GM18873 (cell line): ENCODE measurements around the gene NACAD.

ENCODE experiments used
- ATAC-seq: cut with Tn5 transposase; IDR thresholded peaks from one replicate; pipeline ENCODE4 v1.9.1; 2021; ENCODE audit warnings: mild to moderate bottlenecking, moderate library complexity, moderate number of reproducible peaks; ENCODE audit not compliant: unreplicated experiment, low FRiP score

NACAD gene, protein sequence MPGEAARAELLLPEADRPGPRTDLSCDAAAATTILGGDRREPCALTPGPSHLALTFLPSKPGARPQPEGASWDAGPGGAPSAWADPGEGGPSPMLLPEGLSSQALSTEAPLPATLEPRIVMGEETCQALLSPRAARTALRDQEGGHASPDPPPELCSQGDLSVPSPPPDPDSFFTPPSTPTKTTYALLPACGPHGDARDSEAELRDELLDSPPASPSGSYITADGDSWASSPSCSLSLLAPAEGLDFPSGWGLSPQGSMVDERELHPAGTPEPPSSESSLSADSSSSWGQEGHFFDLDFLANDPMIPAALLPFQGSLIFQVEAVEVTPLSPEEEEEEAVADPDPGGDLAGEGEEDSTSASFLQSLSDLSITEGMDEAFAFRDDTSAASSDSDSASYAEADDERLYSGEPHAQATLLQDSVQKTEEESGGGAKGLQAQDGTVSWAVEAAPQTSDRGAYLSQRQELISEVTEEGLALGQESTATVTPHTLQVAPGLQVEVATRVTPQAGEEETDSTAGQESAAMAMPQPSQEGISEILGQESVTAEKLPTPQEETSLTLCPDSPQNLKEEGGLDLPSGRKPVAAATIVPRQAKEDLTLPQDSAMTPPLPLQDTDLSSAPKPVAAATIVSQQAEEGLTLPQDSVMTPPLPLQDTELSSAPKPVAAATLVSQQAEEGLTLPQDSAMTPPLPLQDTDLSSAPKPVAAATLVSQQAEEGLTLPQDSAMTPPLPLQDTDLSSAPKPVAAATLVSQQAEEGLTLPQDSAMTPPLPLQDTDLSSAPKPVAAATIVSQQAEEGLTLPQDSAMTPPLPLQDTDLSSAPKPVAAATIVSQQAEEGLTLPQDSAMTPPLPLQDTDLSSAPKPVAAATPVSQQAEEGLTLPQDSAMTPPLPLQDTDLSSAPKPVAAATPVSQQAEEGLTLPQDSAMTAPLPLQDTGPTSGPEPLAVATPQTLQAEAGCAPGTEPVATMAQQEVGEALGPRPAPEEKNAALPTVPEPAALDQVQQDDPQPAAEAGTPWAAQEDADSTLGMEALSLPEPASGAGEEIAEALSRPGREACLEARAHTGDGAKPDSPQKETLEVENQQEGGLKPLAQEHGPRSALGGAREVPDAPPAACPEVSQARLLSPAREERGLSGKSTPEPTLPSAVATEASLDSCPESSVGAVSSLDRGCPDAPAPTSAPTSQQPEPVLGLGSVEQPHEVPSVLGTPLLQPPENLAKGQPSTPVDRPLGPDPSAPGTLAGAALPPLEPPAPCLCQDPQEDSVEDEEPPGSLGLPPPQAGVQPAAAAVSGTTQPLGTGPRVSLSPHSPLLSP (N-terminal part only)

DNA sequence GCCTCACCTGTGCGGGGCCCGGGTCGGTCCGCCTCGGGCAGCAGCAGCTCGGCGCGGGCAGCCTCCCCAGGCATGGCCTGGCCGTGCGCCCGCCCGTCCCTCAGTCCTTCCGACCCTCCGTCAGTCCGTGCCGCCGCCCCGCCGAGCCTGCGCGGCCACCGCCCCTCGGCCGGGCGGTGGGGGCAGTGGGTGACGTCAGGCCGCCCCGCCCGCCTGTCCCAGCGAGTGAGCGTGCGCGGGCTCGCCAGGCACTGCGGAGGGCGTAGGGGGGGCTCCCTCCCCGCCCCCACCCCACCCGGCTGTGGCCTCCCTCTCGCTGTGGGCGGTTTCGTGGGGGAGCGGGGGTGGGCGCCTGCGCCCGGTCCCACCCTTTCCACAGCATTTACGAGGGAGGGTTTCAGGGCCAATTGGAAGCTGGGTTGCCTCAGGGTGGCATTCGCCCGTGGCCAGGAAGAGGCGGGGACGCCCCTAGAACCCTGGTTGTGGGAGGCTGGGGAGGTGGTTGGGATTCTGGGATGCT lies at the start of gene NACAD:
NACAD (minus strand) TSS at position 149 of the 520 bp plus-strand sequence; CDS start at position 74, 75 bp downstream.
- ATAC-seq: no peak

DNA sequence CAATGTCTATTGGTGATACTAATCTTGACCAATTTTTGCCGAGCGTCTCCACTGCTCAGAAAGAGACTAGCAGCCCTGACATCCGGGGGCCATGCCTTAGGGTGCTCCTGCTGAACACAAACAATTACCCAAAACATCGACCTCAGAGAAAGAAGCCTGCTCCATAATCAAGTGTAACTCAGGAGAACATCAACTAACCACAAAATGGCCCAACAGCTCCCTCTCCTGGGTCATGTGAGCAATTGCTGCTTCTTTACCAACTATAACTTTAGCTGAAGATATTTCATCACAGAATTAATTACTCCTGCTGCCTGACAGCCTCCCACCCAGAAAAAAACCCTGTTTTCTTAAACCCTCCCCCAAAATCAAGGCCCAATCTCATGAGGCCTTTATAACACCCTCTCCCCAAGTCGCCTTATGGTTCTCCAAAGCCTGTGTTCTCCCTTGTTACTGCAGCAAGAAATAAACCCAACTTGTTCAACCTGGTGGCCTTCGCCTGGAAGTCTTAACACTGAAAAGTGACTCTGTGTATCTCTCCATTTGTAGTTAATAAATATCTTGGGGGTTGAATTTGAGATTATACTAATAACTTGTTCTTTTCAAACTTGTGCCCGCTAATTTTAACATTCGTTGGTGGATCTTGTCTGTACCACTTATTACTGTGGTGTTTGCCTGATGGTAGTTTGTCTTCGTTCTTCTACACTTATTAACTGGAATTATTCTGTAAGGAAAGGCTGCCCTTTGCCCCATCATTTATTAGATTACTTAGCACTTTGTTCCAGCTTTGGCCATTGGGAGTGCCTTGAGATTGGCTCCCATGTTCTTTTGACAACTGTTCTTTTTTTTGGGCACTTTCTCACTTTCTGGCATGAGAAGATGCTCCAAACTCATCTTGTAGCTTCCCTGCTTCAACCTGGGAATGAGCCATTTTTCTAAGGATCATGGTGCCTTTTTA lies 47.6 kb upstream of the NACAD start:
- ATAC-seq: no peak

DNA sequence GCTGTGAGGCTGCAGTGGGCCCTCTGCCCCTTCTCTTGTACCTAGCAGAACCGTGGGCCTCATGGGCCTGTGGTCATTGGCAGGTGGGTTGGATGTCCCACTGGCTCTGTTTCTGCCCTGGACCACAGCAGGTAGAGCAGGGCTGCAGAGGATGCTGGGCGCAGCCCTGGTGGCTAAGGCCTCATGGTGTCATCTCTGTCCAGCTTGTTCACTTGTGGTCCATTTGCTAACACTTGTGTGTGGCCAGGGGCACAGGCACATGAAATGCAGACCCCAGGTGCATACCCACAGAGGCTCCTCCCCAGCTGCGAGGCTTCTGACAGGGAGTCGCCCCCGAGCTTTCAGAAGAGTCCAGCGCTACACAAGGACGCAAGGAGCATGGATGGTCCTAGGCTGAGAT lies 45.1 kb upstream of the NACAD start:
- no peak for ATAC-seq

DNA sequence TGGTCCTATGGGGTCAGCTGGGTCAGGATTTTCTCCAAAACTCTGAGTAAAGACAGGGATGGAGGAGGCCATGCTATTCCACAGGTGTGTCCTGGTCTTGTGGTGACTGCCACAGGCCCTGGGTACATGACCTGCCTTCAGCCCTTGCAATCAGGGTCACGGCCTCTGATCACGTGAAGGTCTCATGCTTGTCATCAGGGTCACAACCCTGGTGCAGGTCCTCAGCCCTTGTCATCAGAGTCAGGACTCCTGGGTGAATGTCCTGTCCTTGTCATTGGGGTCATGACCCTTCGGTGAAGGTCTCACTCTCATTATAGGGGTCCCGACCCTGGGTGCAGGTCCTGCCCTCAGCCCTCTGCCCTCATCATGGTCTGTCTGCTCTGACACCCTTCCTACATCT lies 44.6 kb upstream of the NACAD start:
- no peak for ATAC-seq

DNA sequence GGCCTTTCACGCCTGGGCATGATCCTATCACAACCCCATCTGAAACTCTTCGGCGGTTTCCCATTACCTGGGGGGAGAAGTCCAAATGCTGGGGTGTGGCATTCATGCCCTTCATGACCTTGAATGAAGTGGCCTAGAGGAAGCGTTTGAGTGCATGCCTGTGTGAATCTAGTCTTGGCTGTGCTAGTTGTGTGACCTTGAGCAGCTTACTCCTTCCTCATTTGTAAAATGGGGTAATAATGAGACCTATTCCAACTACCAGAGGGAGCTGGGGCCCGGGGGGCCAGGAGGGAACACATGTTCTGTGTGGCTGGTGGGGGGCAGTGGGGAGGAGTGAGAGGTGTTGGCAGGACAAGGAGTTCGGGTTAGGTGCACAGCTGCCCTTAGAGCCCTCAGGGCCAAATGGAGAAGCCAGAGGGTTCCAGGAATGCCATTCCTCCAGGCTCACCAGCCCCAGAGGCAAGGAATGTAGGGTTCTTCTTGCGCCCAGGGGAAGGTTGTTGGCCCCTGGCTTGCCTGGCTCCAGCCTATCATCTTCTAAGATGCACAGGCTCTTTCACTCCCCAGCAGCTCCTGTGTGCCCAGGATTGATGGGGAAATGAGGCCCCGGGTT lies 44.0 kb upstream of the NACAD start:
- no peak for ATAC-seq

DNA sequence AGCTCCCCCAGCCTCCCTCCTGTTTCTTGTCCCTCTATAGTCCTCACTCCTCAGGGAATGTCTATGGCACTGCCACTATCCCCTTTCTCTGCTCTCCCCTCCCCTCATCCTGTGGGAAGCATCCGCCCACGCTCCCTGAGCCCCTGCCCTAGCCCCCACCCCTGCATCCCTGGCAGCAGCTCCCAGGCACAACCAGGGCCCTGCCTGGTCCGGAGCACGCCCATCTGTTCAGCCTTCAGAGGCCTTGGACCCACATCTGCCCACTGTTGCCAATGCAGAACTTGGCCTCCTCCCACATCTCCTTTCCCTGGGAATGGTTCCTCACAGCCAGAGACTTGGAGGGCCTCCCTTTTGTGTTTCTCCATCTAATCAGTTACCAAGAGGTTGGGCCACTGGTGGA lies 43.1 kb upstream of the NACAD start:
- ATAC-seq: no peak

DNA sequence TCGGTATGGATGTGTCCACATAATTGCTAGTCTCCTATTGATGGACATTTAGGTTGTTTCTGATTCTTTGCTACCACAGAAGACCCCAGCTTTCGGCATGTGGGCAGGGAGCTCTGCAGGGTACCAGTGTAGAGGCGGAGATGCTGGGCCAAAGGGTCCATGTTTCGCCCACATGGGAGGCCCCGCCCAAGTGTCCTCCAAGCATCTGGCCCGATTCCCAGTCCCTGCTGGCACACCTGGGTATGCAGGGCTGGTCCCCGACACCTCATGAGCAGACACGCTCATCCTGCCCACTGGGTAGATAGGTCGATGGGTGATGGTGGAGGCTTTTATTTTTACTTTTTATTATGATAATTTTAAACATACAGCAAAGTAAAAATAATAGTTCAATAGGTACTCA lies 42.1 kb upstream of the NACAD start:
- no peak for ATAC-seq

DNA sequence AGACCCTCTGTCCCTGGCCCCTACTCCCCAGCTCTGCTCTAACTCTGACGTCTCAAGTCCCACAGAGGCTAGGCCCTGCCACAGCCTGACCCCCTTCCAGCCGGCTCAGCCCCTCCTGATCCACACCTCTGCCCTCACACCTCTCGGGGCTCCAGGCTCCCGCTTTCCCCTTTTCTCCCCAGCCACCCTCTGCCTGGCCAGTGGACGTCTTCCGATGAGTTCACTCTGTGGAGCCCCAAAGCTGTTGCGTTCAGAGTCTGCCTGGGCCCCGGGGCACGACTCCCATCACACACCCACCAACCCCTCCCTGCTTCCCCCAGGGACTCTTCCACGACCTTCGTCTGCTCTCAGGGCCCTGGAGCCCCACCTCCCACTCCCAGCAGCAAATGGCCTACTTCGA lies 41.1 kb upstream of the NACAD start:
- ATAC-seq: no peak

DNA sequence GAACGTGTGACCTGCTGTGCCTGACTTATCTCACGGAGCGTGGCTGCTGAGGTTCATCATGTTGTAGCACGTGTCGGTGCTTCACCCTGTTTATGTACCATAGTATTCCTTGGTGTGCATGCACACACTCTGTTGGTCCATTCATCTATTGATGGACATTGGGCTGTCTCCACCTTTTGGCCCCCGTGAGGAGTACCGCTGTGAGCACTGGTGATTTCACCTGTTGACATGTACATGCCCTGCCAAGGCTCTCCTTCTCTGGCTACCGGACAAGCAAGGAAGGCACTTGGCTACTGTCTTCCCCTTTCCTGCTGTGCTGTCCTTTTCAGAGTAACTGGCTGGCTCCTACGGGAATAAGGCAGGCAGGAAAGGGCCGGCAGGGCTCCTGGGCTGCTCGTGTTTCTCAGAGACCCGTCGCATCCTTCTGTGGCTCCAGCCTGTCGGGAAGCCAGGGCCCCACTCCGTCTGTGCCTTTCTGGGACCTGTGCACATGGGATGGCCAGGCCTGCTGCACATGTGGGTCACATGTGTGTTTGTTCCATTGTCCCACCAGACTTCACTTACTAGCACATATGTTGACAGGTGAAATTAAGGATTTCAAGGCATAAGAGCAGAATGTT lies 40.5 kb upstream of the NACAD start:
- ATAC-seq: no peak

DNA sequence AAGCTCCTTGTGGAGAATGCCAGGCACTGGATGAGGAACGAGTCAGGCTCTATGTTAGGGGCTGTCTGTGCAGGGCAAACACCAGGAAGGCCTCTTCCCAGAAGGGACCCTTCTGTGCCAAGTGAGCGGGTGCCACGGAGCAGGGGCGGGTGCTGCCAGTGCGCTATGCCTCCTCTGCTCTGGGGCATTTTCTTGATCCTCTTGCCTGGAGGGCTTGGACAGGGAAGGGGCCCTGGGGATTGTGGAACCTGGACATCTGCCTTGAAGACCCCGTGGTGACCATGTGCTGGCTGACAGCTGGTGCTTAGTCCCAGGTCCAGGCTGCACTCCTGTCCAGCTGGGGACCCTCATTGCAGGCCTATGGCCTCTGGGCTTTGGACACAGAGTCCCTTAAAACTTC lies 38.2 kb upstream of the NACAD start:
- no peak for ATAC-seq

DNA sequence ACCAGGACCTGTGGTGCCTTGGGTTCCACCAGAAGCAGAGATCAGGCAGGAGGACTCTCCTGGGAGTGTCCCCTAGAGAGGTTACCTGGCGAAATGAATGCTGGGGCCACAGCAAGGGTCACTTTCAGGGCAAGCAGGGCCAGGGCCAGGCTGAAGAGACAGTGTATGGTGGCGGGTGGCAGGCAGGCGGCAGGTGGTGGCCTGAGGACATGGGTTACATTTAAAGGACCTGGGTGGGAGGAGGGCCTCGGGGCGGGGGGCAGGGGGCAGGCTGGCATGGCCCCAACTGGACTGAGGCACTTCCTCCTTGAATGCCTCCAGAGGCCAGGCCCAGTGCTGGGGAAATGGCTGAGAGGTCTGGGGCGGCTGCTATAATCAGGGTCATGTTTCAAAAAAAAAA lies 37.4 kb upstream of the NACAD start:
- no peak for ATAC-seq

DNA sequence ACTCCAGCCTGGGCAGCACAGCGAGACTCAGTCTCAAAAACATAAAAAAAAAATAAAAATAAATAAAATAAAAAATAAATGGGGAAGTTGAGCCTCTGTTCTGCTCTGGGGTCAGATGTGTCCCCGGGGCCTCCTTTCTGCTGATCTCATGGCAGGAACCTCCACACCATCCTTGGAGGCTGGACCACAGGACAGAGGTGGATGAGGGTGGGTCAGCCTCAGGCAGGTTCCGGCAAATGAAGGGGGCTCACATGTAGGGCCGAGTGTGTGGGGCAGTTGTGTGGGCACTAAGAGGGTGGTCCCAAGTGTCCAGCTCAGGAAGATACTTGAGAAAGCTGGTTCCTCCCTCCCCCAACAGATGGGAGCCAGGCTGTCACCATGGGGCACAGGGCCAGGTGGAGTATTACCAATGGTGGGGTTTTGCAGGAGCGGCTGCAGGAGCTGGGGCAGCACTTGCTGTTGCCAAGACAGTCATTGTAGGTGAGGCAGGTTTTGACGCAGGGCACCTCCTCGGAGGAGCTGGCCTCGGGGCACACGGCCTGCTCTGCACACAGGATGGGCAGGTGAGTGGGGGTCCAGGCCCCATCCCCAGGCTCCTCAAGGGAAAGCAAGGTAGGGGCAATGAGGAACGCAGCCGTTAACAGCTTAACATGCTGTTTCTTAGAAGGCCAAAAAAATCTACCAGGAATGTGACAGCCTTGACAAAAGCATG lies 36.6 kb upstream of the NACAD start:
- ATAC-seq: no peak

DNA sequence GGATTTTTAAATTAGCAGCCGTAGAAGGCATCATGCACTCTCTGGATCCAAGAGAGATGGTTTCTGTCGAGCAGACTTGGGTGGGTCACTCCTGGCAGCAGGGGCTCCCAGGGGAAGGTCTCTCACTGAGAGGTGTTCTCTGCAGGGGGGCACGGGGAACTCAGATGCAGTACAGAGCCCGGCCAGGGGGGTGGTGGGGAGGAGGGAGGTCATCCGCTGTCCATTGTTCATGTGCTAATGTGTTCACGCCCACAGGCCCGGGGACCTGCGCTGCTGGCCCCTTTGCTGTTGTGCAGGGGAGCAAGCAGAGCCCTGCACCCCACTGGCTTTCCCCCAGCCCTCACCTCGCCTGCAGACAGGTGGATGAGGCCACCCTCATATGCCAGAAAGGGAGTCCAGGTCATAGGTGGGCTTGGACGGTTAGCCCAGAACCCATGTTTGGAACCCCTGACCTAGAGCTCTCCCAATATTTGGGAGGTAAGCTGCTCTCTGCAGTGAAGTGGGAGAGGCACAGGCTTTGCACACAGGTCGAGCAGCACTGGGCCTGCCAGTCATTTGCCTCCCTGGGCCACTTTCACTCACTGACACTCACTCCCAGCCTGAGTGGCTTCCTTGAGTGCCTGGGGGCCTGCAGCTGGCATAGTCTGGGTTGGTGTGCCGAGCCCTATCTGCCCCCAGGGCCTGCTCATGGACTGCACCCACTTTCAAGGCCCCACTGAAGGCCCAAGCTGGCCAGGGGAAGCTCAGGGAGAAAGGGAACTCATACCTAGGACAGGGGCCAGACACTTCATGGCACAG lies 35.3 kb upstream of the NACAD start:
- ATAC-seq: no peak

DNA sequence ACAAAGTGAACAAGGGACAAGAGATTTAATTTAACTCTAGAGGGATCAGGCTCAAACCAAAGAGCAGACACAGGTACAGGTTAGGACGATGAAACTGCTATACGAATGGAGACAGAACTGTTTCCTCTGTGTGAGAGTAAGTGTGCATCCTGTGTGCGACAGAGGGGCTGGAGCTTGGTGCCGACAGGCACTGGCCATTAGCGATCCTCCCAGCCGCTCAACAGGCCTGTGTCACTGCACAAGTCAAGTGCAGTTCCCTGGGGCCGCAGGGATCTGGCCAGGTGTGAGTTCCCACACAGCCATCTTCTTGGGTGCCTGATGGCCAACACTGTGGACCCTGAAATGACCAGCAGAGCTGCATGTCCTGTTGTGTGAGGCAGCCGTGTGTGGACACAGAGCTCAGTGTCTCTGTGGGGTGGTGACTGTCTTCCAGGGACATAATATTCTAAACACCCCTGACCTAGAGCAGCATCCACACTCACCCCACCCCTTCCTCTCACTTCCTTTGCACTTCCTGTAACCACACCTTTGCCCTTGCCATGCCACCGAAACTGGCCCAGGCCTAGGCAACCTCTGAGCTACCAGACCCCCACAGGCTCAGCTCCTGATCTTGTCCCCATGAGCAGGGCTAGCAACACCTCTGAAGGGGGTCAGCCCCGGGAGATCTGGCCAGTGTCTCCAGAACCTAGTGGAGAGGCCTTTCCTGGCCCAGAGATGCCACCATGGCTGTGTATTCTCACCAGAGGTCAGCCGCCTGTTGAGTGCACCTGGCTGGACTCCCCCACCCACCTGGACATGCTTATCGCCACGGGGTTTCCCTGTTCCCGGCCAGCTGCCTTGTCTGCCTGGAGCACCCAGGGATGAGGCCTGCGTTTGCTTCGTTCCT lies 34.4 kb upstream of the NACAD start:
- no peak for ATAC-seq

DNA sequence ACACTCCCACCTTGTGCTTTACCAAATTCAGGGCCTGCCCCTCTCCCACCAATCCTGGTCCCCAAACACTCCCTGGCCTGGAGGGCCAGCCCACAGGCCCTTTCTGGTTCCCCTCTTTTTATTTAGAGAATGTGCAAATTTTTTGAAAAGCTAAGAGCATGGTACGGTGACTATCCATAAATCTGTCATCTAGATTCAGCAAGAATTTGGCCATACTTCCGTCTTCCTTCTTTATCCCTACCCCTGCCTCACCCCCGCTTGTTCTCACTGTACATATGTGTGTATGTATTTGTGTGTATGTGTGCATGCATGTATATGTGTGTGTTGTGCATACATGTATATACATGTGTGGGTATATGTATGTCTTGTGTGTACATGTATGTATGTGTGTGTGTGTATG lies 30.8 kb upstream of the NACAD start:
- ATAC-seq: no peak

DNA sequence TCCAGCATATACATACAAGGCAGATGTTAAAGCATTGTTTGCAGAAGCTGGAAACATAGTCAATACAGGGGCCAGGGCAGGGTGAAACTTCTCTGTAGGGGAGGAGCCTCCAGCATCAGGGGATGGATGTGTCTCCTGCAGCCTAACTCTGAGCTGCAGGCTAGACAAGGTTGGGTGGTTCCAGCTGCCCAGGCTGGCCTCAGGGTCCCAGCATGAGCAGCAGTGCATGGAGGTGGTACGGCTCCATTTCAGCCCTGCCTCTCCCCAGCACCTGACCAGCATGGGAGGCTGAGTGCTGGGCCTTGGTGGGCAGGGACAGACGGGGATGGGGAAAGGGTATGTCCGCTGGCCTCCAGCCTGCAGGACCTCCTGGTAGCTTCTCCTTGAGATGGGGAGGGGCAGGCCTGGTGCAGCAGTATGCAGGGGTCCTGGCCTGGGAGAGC lies 30.1 kb upstream of the NACAD start:
- ATAC-seq: no peak
